Esophagus squamous epithelium (tissue), 4 donors: ENCODE results near the gene SEPTIN2.

ENCODE experiments used
- CTCF ChIP-seq, 6 experiments: fragments of 450-650 bp in 4 of 6; fragments of 200-600 bp in 2 of 6; sonication (generic) in 2 of 6; IDR thresholded peaks; one replicate each; pipeline ENCODE4 v1.5.1; 2016 to 2019; ENCODE audit warnings: antibody characterized with exemption in 6 of 6, mild to moderate bottlenecking in 4 of 6, moderate library complexity in 4 of 6
- POLR2A ChIP-seq, 4 donors: fragments of 450-650 bp; IDR thresholded peaks; one replicate each; pipeline ENCODE4 v1.6.1; 2017; ENCODE audit warnings: antibody characterized with exemption in 4 of 4, mild to moderate bottlenecking in 4 of 4, moderate library complexity in 3 of 4

DNA sequence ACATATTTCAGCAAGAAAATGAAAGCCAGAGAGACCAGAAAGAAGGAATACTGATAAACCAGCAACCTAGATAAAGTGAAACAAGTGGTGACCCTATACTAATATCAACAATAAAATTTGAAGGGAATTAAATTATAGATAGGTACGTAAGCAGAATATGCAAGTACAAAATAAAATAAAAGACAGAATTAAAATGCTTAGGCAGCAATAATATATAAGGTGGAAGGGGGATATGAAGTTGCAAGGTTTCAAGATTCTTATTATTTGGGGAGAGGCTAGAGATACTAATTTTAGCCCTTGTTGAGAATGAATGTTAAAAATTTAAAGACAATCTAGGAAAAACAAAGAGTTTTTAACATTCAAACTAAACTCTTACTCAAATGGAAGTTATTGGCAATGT lies 39.8 kb upstream of the SEPTIN2 start:
- TF ChIP-seq CTCF (IDR thresholded peaks at IDR 0.05), result no peak
- no peak for TF ChIP-seq POLR2A (IDR thresholded peaks at IDR 0.05)
